HL-60 (cell line): ENCODE measurements around the gene ZNF44.

ENCODE experiments used
- DNase-seq, 2 experiments: peaks; one replicate each; pipeline ENCODE4 v3.0.0-alpha.2; 2010 to 2020; ENCODE audit warnings: low read depth in 1 of 2, low spot score in 1 of 2
- H3K27ac ChIP-seq: fragments of 250-450 bp; sonication (Bioruptor Pico); replicated peaks from 2 replicates; pipeline ENCODE4 v1.5.1; 2020; ENCODE audit warnings: mild to moderate bottlenecking, moderate library complexity
- H3K27me3 ChIP-seq: fragments of 250-450 bp; sonication (Bioruptor Pico); 2 replicates; pipeline ENCODE4 v1.5.1; 2021; ENCODE audit warnings: mild to moderate bottlenecking, moderate library complexity; ENCODE audit not compliant: insufficient read depth, poor library complexity, severe bottlenecking
- H3K4me3 ChIP-seq: replicated peaks from 2 replicates; pipeline ENCODE4 v1.5.1; 2011; ENCODE audit warnings: mild to moderate bottlenecking, control low read depth, low read length; ENCODE audit not compliant: insufficient read depth
- GABPA ChIP-seq: IDR thresholded peaks from 2 replicates; pipeline ENCODE4 v1.6.1; 2012; ENCODE audit warnings: low read depth
- POLR2AphosphoS5 ChIP-seq: IDR thresholded peaks from 2 replicates; pipeline ENCODE4 v1.6.1; 2012; ENCODE audit warnings: low read depth
- SPI1 ChIP-seq: IDR thresholded peaks from 2 replicates; pipeline ENCODE4 v1.6.1; 2012; ENCODE audit warnings: low read depth, mild to moderate bottlenecking, borderline replicate concordance
- TF ChIP-seq, protein P1 (sequence below): IDR thresholded peaks from 2 replicates; pipeline ENCODE4 v1.6.1; 2012; ENCODE audit warnings: low read depth; ENCODE audit not compliant: insufficient replicate concordance
- TF ChIP-seq, protein P2 (sequence below): IDR thresholded peaks from one replicate; pipeline ENCODE4 v1.5.1; 2011; ENCODE audit warnings: low read length, control low read depth, inconsistent platforms; ENCODE audit not compliant: insufficient read depth

Gene ZNF44

DNA sequence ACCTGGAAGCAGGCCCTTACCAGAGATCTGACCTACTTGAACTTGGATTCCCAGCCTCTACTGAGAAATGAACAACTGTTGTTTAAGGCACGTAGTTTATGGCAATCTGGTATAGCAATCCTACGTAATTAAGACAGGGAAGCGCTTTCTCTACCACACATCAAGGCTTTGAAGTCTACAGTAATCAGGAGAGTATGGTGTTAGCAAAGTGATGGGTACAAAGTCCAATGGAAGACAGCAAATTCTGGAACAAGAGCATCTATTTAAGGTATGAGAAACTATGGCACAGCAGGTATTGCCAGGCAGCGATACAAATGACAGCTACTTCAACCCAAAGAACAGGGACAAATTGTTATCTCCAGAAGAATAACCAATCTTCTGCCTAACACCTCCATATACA is 35.7 kb upstream of the ZNF44 start:
- TF ChIP-seq, protein P1, sequence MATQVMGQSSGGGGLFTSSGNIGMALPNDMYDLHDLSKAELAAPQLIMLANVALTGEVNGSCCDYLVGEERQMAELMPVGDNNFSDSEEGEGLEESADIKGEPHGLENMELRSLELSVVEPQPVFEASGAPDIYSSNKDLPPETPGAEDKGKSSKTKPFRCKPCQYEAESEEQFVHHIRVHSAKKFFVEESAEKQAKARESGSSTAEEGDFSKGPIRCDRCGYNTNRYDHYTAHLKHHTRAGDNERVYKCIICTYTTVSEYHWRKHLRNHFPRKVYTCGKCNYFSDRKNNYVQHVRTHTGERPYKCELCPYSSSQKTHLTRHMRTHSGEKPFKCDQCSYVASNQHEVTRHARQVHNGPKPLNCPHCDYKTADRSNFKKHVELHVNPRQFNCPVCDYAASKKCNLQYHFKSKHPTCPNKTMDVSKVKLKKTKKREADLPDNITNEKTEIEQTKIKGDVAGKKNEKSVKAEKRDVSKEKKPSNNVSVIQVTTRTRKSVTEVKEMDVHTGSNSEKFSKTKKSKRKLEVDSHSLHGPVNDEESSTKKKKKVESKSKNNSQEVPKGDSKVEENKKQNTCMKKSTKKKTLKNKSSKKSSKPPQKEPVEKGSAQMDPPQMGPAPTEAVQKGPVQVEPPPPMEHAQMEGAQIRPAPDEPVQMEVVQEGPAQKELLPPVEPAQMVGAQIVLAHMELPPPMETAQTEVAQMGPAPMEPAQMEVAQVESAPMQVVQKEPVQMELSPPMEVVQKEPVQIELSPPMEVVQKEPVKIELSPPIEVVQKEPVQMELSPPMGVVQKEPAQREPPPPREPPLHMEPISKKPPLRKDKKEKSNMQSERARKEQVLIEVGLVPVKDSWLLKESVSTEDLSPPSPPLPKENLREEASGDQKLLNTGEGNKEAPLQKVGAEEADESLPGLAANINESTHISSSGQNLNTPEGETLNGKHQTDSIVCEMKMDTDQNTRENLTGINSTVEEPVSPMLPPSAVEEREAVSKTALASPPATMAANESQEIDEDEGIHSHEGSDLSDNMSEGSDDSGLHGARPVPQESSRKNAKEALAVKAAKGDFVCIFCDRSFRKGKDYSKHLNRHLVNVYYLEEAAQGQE, result no peak
- TF ChIP-seq SPI1 (no peak), POLR2AphosphoS5 (no peak), GABPA (no peak)
- TF ChIP-seq, protein P2, sequence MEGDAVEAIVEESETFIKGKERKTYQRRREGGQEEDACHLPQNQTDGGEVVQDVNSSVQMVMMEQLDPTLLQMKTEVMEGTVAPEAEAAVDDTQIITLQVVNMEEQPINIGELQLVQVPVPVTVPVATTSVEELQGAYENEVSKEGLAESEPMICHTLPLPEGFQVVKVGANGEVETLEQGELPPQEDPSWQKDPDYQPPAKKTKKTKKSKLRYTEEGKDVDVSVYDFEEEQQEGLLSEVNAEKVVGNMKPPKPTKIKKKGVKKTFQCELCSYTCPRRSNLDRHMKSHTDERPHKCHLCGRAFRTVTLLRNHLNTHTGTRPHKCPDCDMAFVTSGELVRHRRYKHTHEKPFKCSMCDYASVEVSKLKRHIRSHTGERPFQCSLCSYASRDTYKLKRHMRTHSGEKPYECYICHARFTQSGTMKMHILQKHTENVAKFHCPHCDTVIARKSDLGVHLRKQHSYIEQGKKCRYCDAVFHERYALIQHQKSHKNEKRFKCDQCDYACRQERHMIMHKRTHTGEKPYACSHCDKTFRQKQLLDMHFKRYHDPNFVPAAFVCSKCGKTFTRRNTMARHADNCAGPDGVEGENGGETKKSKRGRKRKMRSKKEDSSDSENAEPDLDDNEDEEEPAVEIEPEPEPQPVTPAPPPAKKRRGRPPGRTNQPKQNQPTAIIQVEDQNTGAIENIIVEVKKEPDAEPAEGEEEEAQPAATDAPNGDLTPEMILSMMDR, result no peak
- peaks cover 3% of the 10 kb centered on the region for H3K27me3 ChIP-seq
- DNase-seq, result no peak
- no peak overlapping the region for H3K27ac ChIP-seq
- H3K4me3 ChIP-seq, result no peak overlapping the region

DNA sequence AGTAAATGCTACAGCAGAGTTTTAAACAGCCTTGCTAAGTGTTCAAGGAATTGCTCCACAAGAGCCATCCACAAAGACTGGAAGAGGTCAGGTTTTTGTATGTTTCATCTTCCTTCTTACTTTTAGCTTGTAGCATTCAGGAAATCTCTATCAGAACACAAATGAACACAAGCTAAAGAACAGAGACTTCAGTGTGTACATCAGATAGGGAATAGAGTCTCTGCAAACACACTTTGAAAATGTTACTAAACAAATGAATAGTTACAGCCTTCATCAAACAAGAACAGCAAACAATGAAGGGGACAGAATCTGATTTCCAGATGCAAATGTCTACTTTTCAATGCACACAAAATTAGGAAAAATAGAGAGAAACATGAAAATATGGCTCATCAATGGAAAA is 31.0 kb upstream of the ZNF44 start:
- no peak overlapping the region for H3K4me3 ChIP-seq
- TF ChIP-seq, protein P2, result no peak
- no peak for TF ChIP-seq SPI1
- TF ChIP-seq POLR2AphosphoS5, result no peak
- TF ChIP-seq, protein P1, result no peak
- TF ChIP-seq GABPA, result no peak
- no peaks in the 10 kb centered on the region for H3K27me3 ChIP-seq
- no peak overlapping the region for H3K27ac ChIP-seq
- DNase-seq, result no peak

DNA sequence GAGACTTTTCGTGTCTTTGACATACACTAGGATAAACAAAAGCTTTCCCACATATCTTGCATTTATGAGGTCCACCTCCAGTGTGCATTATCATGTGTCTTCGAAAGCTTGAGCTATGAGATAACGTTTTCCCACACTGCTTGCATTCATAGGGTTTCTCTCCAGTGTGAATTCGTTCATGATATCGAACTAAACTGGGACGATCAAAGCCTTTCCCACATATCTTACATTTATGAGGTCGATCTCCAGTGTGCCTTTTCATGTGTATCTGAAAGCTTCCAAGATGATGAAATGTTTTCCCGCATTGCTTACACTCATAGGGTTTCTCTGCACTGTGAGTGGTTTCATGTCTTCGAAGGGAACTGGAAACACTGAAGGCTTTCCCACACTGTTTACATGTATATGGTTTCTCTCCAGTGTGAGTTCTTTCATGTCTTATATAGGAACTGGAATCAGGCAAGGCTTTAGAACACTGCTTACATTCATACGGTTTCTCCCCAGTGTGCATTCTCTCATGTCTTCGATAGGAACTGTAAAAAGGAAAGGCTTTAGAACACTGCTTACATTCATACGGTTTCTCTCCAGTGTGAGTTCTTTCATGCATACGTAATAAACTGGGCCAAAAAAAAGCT is 24.2 kb upstream of the ZNF44 start:
- H3K27ac ChIP-seq, result no peak overlapping the region
- no peak for DNase-seq
- TF ChIP-seq, protein P1, result no peak
- TF ChIP-seq, protein P2, result no peak
- TF ChIP-seq SPI1 (no peak), GABPA (no peak), POLR2AphosphoS5 (no peak)
- H3K4me3 ChIP-seq, result no peak overlapping the region
- H3K27me3 ChIP-seq, result no peaks in the 10 kb centered on the region
